HG03064 (cell line): ENCODE results near the gene CENPM.
"Not testable (repeated sequence)": the region's sequence is repeated elsewhere in the genome, so short reads cannot be mapped to it uniquely, and the experiment has no call there.

ENCODE experiments used
- ATAC-seq: cut with Tn5 transposase; IDR thresholded peaks from one replicate; pipeline ENCODE4 v1.9.1; 2021; ENCODE audit warnings: low read depth; ENCODE audit not compliant: unreplicated experiment

CENPM gene

GRCh38 chr22:41966607-41967240, 19.8 kb upstream of the CENPM start:
- no peak for ATAC-seq

GRCh38 chr22:41966225-41966606, 19.3 kb upstream of the CENPM start:
- no peak for ATAC-seq

- no peak for ATAC-seq
These were observed 17.1 kb upstream of the CENPM start for GRCh38 chr22:41964112-41964491.

GRCh38 chr22:41963453-41964111, 16.6 kb upstream of the CENPM start:
- ATAC-seq, result no peak

- ATAC-seq, result no peak
These were observed 11.1 kb upstream of the CENPM start for GRCh38 chr22:41957941-41958556.

- no peak for ATAC-seq
These were observed 5.8 kb upstream of the CENPM start for GRCh38 chr22:41952713-41953112.

- no peak for ATAC-seq
These were observed 5.0 kb upstream of the CENPM start, which contains the start of gene SMIM45 for GRCh38 chr22:41951898-41952474. Gene SMIM45 (plus strand): TSS chr22:41952150.

GRCh38 chr22:41949297-41949965, 2.5 kb upstream of the CENPM start:
- ATAC-seq, result no peak

- ATAC-seq, result not testable (repeated sequence)
These were observed 2.0 kb upstream of the CENPM start for GRCh38 chr22:41948928-41949296.

GRCh38 chr22:41948142-41948541, 1.2 kb upstream of the CENPM start:
- no peak for ATAC-seq

- no peak for ATAC-seq
These were observed 600 bp upstream of the CENPM start for GRCh38 chr22:41947424-41948080.

GRCh38 chr22:41943661-41944209, 3.2 kb downstream of the CENPM start:
- ATAC-seq, result no peak

- no peak for ATAC-seq
These were observed 5.9 kb downstream of the CENPM start for GRCh38 chr22:41940832-41941765.

GRCh38 chr22:41939981-41940831, 6.7 kb downstream of the CENPM start:
- peak; percentile 52 for ATAC-seq

GRCh38 chr22:41936894-41937169, 10.1 kb downstream of the CENPM start:
- ATAC-seq, result no peak

GRCh38 chr22:41935509-41935908, 11.4 kb downstream of the CENPM start:
- no peak for ATAC-seq

GRCh38 chr22:41935015-41935351, 12.0 kb downstream of the CENPM start:
- ATAC-seq, result no peak

GRCh38 chr22:41934284-41935014, 12.5 kb downstream of the CENPM start:
- no peak for ATAC-seq
